Endothelial cell of umbilical vein (primary cell): ENCODE results near the gene PEX16.

Experiments used
- CTCF ChIP-seq, 2 donors: IDR thresholded peaks; 1 replicate in 1 of 2; 2 replicates in 1 of 2; pipeline ENCODE4 v1.5.1; 2011; ENCODE audit warnings: low read length in 2 of 2, mild to moderate bottlenecking in 2 of 2, moderate library complexity in 2 of 2, control low read depth in 1 of 2, inconsistent platforms in 1 of 2, low read depth in 1 of 2; ENCODE audit not compliant: insufficient read depth in 1 of 2; ENCODE audit errors: extremely low read depth in 1 of 2
- MAX ChIP-seq: IDR thresholded peaks from 2 replicates; pipeline ENCODE4 v1.6.1; 2011; ENCODE audit not compliant: insufficient read depth, insufficient read length
- POLR2A ChIP-seq: IDR thresholded peaks from 2 replicates; pipeline ENCODE4 v1.6.1; 2012; ENCODE audit warnings: low read depth, mild to moderate bottlenecking, control low read depth, low read length
- POLR2AphosphoS5 ChIP-seq: IDR thresholded peaks from 2 replicates; pipeline ENCODE4 v1.6.1; 2012; ENCODE audit warnings: low read depth, mild to moderate bottlenecking, control low read depth, low read length, moderate library complexity; ENCODE audit not compliant: insufficient read depth

DNA sequence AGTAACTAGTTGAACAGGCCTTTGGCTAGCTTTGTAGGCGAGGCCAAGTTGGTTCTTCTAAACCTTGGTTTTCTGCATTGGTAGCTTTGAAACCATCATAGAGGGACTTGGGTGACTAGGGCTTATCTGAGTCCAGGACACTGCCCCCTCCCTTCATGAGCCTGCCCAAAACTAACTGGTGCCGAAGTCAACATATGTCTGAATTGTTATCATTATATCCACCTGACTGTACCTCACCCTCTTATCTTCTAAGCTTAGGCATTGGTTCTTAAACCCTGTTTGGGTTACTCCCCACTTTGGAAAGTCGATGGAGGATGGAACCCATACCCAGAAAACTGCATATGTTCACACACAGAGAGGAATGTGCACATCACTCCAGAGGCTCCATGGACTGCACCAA lies 39.8 kb downstream of the PEX16 start:
- no peak for TF ChIP-seq CTCF (IDR thresholded peaks at IDR 0.05; ENCODE audit: extremely low read depth in 1 of 2, insufficient read depth in 1 of 2, low read depth in 1 of 2, low read length in 2 of 2)
- TF ChIP-seq POLR2AphosphoS5 = no peak
- TF ChIP-seq MAX = no peak
- TF ChIP-seq POLR2A = no peak
